K562 (cell line): ENCODE results near the gene MFNG. TPM values are rescaled to one million over a fixed set of nuclear protein-coding genes. Genes with fewer than 3 reads are reported as not detected.

Experiments used
- ATAC-seq: fragments of 200-7000 bp; cut with Tn5 transposase; 3 replicates; pipeline ENCODE4 v1.9.1; 2020; ENCODE audit warnings: moderate library complexity
- BruUV-seq: library from RNA; stranded (reverse); fragments of 400-500 nt; replicated peaks from 2 replicates; lab custom pipeline; 2021; lab: Mats Ljungman, UMichigan
- CTCF ChIA-PET: fragments of 300-600 bp; formaldehyde crosslinking; extraction: SDS; loops from one replicate; lab custom pipeline; 2021; ENCODE audit warnings: low intra/inter-chr PET ratio; lab: Yijun Ruan, JAX
- POLR2A ChIA-PET: fragments of 300-600, 350-650 bp; sonication (Branson Sonifier 250); formaldehyde crosslinking; extraction: SDS; loops from one replicate; lab custom pipeline; 2021; ENCODE audit warnings: antibody characterized with exemption, inconsistent platforms; lab: Yijun Ruan, JAX
- DNase-seq, 4 experiments: peaks; one replicate each; pipeline versions ENCODE4 v3.0.0 to v3.0.0-alpha.2; 2011 to 2018; ENCODE audit warnings: low spot score in 3 of 4, mixed read lengths in 3 of 4; ENCODE audit errors: extremely low read depth in 1 of 4
- FAIRE-seq: peaks from 2 replicates; lab custom pipeline; 2011; peaks lifted over from hg19 to GRCh38; lab: Jason Lieb, UNC
- H2AFZ ChIP-seq: 2 replicates; pipeline ENCODE4 v1.6.0; 2011; ENCODE audit warnings: low read depth, low read length, control low read depth, inconsistent platforms
- H3K27ac ChIP-seq: fragments of 200-600 bp; 3 replicates; pipeline ENCODE4 v1.8.0; 2011; ENCODE audit warnings: low read depth, mild to moderate bottlenecking, control low read depth, inconsistent platforms, low read length, moderate library complexity, mixed read lengths; ENCODE audit errors: extremely low read depth
- H3K27me3 ChIP-seq, 2 experiments: fragments of 300-600 bp in 1 of 2; 2 replicates in 1 of 2; 3 replicates in 1 of 2; pipeline versions ENCODE4 v1.6.0 to v1.8.0; 2011; ENCODE audit warnings: inconsistent platforms in 2 of 2, low read length in 2 of 2, mild to moderate bottlenecking in 1 of 2, mixed read lengths in 1 of 2, moderate library complexity in 1 of 2; ENCODE audit not compliant: control insufficient read depth in 2 of 2, insufficient read depth in 2 of 2
- H3K36me3 ChIP-seq: fragments of 300-600 bp; 3 replicates; pipeline ENCODE4 v1.8.0; 2011; ENCODE audit warnings: mild to moderate bottlenecking, low read length, inconsistent platforms; ENCODE audit not compliant: control insufficient read depth, insufficient read depth
- H3K4me1 ChIP-seq, 2 experiments: fragments of 200-600 bp in 1 of 2; replicated peaks in 1 of 2; 2 replicates in 1 of 2; 3 replicates in 1 of 2; pipeline versions ENCODE4 v1.5.1 to v1.8.0; 2011; ENCODE audit warnings: inconsistent platforms in 2 of 2, low read length in 2 of 2, mild to moderate bottlenecking in 1 of 2, mixed read lengths in 1 of 2, moderate library complexity in 1 of 2; ENCODE audit not compliant: control insufficient read depth in 2 of 2, insufficient read depth in 2 of 2
- H3K4me2 ChIP-seq: 2 replicates; pipeline ENCODE4 v1.6.1; 2011; ENCODE audit warnings: low read length, control low read depth, inconsistent platforms, mixed read lengths; ENCODE audit not compliant: insufficient read depth
- H3K4me3 ChIP-seq: fragments of 200-600 bp; sonication (generic), shearing (Covaris generic); 2 replicates; pipeline ENCODE4 v1.5.1; 2016; ENCODE audit warnings: control low read depth, inconsistent platforms
- H3K79me2 ChIP-seq: fragments of 200-600 bp; 3 replicates; pipeline ENCODE4 v1.8.0; 2011; ENCODE audit warnings: low read length, inconsistent platforms; ENCODE audit not compliant: control insufficient read depth, insufficient read depth
- H3K9ac ChIP-seq, 2 experiments: 2 replicates each; pipeline versions ENCODE4 v1.6.0 to v1.6.1; 2011; ENCODE audit warnings: low read depth in 2 of 2, low read length in 2 of 2, control low read depth in 1 of 2, inconsistent platforms in 1 of 2, mild to moderate bottlenecking in 1 of 2, mixed read lengths in 1 of 2; ENCODE audit not compliant: insufficient read depth in 1 of 2
- H3K9me1 ChIP-seq: one replicate; pipeline ENCODE4 v1.6.0; 2011; ENCODE audit warnings: inconsistent platforms, mild to moderate bottlenecking, low read length, moderate library complexity; ENCODE audit not compliant: control insufficient read depth, insufficient read depth
- H3K9me3 ChIP-seq: replicated peaks from 2 replicates; pipeline ENCODE4 v1.5.1; 2011; ENCODE audit warnings: low read depth, low read length, inconsistent platforms; ENCODE audit not compliant: control insufficient read depth, insufficient read depth
- H4K20me1 ChIP-seq: replicated peaks from 2 replicates; pipeline ENCODE4 v1.6.1; 2011; ENCODE audit warnings: low read length, inconsistent platforms, mixed read lengths; ENCODE audit not compliant: control insufficient read depth, insufficient read depth
- BDP1 ChIP-seq: IDR thresholded peaks from 3 replicates; pipeline ENCODE4 v1.6.1; 2011; ENCODE audit not compliant: insufficient read length, insufficient read depth
- BMI1 ChIP-seq: fragments of 150-350 bp; IDR thresholded peaks from 2 replicates; pipeline ENCODE4 v1.6.1; 2014; ENCODE audit warnings: low read length
- CBFA2T3 ChIP-seq: fragments of 450-650 bp; IDR thresholded peaks from 2 replicates; pipeline ENCODE4 v1.6.1; 2017
- DACH1 ChIP-seq: fragments of 450-650 bp; IDR thresholded peaks from 2 replicates; pipeline ENCODE4 v1.6.1; 2018; ENCODE audit not compliant: partially characterized antibody
- DMBX1 ChIP-seq: fragments of 250-450 bp; sonication (Bioruptor Pico); IDR thresholded peaks from 2 replicates; pipeline ENCODE4 v1.8.0; 2022; ENCODE audit warnings: inconsistent platforms, mild to moderate bottlenecking, moderate library complexity, borderline replicate concordance
- KLF10 ChIP-seq: fragments of 250-450 bp; sonication (Bioruptor Pico); IDR thresholded peaks from 2 replicates; pipeline ENCODE4 v1.6.1; 2021; ENCODE audit warnings: matching md5 sums
- L3MBTL2 ChIP-seq: fragments of 450-650 bp; IDR thresholded peaks from 2 replicates; pipeline ENCODE4 v1.6.1; 2016; ENCODE audit warnings: mild to moderate bottlenecking, moderate library complexity
- MEIS2 ChIP-seq: fragments of 450-650 bp; IDR thresholded peaks from 2 replicates; pipeline ENCODE4 v1.6.1; 2014; ENCODE audit warnings: mild to moderate bottlenecking; ENCODE audit not compliant: partially characterized antibody
- NFYB ChIP-seq: IDR thresholded peaks from 2 replicates; pipeline ENCODE4 v1.6.1; 2011; ENCODE audit warnings: mild to moderate bottlenecking, moderate library complexity; ENCODE audit not compliant: insufficient read length; ENCODE audit errors: extremely low read depth
- SREBF2 ChIP-seq: sonication (generic); formaldehyde crosslinking; IDR thresholded peaks from 2 replicates; pipeline ENCODE4 v1.4.0; 2020; ENCODE audit warnings: mild to moderate bottlenecking, missing genetic modification reagents
- ZBTB17 ChIP-seq: fragments of 450-650 bp; formaldehyde crosslinking; IDR thresholded peaks from 2 replicates; pipeline ENCODE4 v1.4.0; 2020; ENCODE audit warnings: mild to moderate bottlenecking
- ZBTB7A ChIP-seq: IDR thresholded peaks from 2 replicates; pipeline ENCODE4 v1.6.1; 2011; ENCODE audit warnings: low read depth, mild to moderate bottlenecking, low read length, moderate library complexity, borderline replicate concordance; ENCODE audit not compliant: control insufficient read depth
- ZFP30 ChIP-seq: fragments of 250-450 bp; sonication (Bioruptor Pico); IDR thresholded peaks from 2 replicates; pipeline ENCODE4 v1.8.0; 2022; ENCODE audit warnings: moderate library complexity, mild to moderate bottlenecking, inconsistent platforms, borderline replicate concordance
- ZNF133 ChIP-seq: fragments of 250-450 bp; sonication (Bioruptor Pico); IDR thresholded peaks from 2 replicates; pipeline ENCODE4 v1.4.0; 2020; ENCODE audit warnings: mild to moderate bottlenecking
- ZNF347 ChIP-seq: fragments of 450-650 bp; formaldehyde crosslinking; IDR thresholded peaks from 2 replicates; pipeline ENCODE4 v1.4.0; 2020; ENCODE audit warnings: low read depth, mild to moderate bottlenecking, moderate library complexity
- ZNF551 ChIP-seq: fragments of 250-450 bp; sonication (Bioruptor Pico); IDR thresholded peaks from 2 replicates; pipeline ENCODE4 v1.5.0; 2021; ENCODE audit warnings: mild to moderate bottlenecking, moderate library complexity
- WGBS: fragments of 100-300 bp; shearing (Covaris generic); methylation state at CpG from one replicate; pipeline ENCODE4 v1.1.6; 2016; ENCODE audit warnings: low coverage, mixed read lengths; ENCODE audit not compliant: insufficient coverage; ENCODE audit errors: missing lambda C conversion rate; 5-methylcytosine and 5-hydroxymethylcytosine counted together
- in situ Hi-C: fragments of 300-500 bp; cut with MboI; formaldehyde crosslinking; loops from 4 replicates; pipeline ENCODE4 v1.15.0; 2018; ENCODE audit warnings: inconsistent platforms, mixed read lengths
- intact Hi-C: fragments of 100-400 bp; cut with micrococcal nuclease; formaldehyde crosslinking; loops from 2 replicates; pipeline ENCODE4 v1.14.2; 2022
- polyA plus RNA-seq, 8 experiments: library from polyadenylated mRNA; depleted of rRNA in 4 of 8; stranded (reverse) in 5 of 8; unstranded in 3 of 8; fragments of >200 nt; fragmentation: Nextera tagmentation in 2 of 8; fragmentation: Illumina TruSeq in 1 of 8; extraction: Ambion mirVana in 2 of 8; extraction: Trizol in 1 of 8; gene quantifications; 2 replicates each; pipeline versions ENCODE4 v1.2.1 to v1.2.3, GENCODE V29; 2011 to 2014; ENCODE audit warnings: inconsistent platforms in 1 of 8, missing spikeins in 1 of 8
- total RNA-seq, 7 experiments: library from RNA; depleted of rRNA in 6 of 7; stranded (reverse); fragments of >200 nt in 6 of 7; fragmentation: Illumina TruSeq in 2 of 7; extraction: Trizol in 2 of 7; gene quantifications; 2 replicates each; pipeline versions ENCODE4 v1.2.1 to v1.2.3, GENCODE V29; 2011 to 2021; ENCODE audit warnings: low replicate concordance in 1 of 7
- TF ChIP-seq, protein P1 (sequence below): fragments of 450-650 bp; formaldehyde crosslinking; conservative IDR thresholded peaks from 2 replicates; pipeline ENCODE4 v1.4.0; 2022; ENCODE audit warnings: mild to moderate bottlenecking, missing genetic modification characterization
- TF ChIP-seq, protein P2 (sequence below): fragments of 450-650 bp; formaldehyde crosslinking; IDR thresholded peaks from 2 replicates; pipeline ENCODE4 v1.4.0; 2022; ENCODE audit warnings: missing genetic modification characterization
- TF ChIP-seq, protein P3 (sequence below): IDR thresholded peaks from 3 replicates; pipeline ENCODE4 v1.6.1; 2011; ENCODE audit warnings: borderline replicate concordance, mild to moderate bottlenecking, moderate library complexity; ENCODE audit not compliant: insufficient read length; ENCODE audit errors: extremely low read depth

Gene MFNG
- total and polyA plus RNA-seq, 9 of the 15 experiments (the other 6 are each of a cell fraction or from before 2014, with no cell fraction given), result 0.13 to 0.73 (median 0.38) TPM; not detected in 4

DNA sequence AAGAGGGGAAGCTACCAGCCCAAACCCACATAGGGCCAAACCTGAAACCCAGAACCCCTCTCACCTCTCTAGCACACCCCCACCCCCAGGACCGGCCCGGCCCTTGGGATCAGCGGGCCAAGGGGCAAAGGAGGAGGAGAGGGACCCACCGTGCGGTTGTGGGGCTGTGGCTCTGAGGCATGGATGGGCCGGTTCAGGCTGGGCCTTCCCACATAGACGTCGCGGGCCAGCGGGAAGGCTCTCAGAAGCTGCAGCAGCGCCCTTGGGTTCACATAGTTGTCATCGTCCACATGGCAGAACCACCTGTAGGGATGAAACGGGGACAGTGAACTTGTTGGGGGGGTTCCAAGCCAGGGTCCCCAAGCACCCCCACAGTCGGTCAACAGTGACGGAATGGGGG, 7.0 kb downstream of the MFNG start:
- intact Hi-C loops, result no loop called here
- BruUV-seq, result no TSS peak
- DNase-seq (no peak), FAIRE-seq (no peak), ATAC-seq (no peak)
- H3K4me1 ChIP-seq, result peaks cover 0 to 7% of the 10 kb centered on the region in 2 experiments; a peak in 2 of 5 replicates
- H3K4me3 ChIP-seq, result no peak overlapping the region
- no peaks in the 10 kb centered on the region for H3K79me2 ChIP-seq
- H3K27ac ChIP-seq, result no peak overlapping the region
- H3K9me1 ChIP-seq, result no peaks in the 10 kb centered on the region
- H2AFZ ChIP-seq, result no peak overlapping the region
- no peaks in the 10 kb centered on the region for H3K9me3 ChIP-seq
- H3K36me3 ChIP-seq, result no peaks in the 10 kb centered on the region
- TF ChIP-seq NFYB (no peak), L3MBTL2 (no peak), BDP1 (no peak), ZBTB17 (no peak), DMBX1 (CRISPR knock-in tag) (no peak), DACH1 (no peak), ZNF551 (CRISPR knock-in tag) (no peak), CBFA2T3 (no peak), ZNF133 (CRISPR knock-in tag) (no peak), ZBTB7A (no peak), ZNF347 (CRISPR knock-in tag) (no peak), ZFP30 (CRISPR knock-in tag) (no peak), KLF10 (no peak), SREBF2 (CRISPR knock-in tag) (no peak), MEIS2 (no peak), BMI1 (no peak)
- TF ChIP-seq, protein P1, sequence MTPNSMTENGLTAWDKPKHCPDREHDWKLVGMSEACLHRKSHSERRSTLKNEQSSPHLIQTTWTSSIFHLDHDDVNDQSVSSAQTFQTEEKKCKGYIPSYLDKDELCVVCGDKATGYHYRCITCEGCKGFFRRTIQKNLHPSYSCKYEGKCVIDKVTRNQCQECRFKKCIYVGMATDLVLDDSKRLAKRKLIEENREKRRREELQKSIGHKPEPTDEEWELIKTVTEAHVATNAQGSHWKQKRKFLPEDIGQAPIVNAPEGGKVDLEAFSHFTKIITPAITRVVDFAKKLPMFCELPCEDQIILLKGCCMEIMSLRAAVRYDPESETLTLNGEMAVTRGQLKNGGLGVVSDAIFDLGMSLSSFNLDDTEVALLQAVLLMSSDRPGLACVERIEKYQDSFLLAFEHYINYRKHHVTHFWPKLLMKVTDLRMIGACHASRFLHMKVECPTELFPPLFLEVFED (CRISPR knock-in tag), result no peak
- TF ChIP-seq, protein P2, sequence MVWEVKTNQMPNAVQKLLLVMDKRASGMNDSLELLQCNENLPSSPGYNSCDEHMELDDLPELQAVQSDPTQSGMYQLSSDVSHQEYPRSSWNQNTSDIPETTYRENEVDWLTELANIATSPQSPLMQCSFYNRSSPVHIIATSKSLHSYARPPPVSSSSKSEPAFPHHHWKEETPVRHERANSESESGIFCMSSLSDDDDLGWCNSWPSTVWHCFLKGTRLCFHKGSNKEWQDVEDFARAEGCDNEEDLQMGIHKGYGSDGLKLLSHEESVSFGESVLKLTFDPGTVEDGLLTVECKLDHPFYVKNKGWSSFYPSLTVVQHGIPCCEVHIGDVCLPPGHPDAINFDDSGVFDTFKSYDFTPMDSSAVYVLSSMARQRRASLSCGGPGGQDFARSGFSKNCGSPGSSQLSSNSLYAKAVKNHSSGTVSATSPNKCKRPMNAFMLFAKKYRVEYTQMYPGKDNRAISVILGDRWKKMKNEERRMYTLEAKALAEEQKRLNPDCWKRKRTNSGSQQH, result no peak
- TF ChIP-seq, protein P3, sequence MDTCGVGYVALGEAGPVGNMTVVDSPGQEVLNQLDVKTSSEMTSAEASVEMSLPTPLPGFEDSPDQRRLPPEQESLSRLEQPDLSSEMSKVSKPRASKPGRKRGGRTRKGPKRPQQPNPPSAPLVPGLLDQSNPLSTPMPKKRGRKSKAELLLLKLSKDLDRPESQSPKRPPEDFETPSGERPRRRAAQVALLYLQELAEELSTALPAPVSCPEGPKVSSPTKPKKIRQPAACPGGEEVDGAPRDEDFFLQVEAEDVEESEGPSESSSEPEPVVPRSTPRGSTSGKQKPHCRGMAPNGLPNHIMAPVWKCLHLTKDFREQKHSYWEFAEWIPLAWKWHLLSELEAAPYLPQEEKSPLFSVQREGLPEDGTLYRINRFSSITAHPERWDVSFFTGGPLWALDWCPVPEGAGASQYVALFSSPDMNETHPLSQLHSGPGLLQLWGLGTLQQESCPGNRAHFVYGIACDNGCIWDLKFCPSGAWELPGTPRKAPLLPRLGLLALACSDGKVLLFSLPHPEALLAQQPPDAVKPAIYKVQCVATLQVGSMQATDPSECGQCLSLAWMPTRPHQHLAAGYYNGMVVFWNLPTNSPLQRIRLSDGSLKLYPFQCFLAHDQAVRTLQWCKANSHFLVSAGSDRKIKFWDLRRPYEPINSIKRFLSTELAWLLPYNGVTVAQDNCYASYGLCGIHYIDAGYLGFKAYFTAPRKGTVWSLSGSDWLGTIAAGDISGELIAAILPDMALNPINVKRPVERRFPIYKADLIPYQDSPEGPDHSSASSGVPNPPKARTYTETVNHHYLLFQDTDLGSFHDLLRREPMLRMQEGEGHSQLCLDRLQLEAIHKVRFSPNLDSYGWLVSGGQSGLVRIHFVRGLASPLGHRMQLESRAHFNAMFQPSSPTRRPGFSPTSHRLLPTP, result no peak
- WGBS, result 7% methylated on average over 11 of the region's 15 CpGs
- in situ Hi-C loops, result no loop called here
- peaks cover 0 to 48% of the 10 kb centered on the region in 2 experiments; a peak in 3 of 5 replicates for H3K27me3 ChIP-seq
- no peak overlapping the region for H3K4me2 ChIP-seq
- ChIA-PET CTCF (no interaction called here), POLR2A (interaction anchor here (1.3 kb wide), 1 partner anchor 15 kb away, joined by 3 read pairs; no protein-coding TSS in a partner anchor)
- H3K9ac ChIP-seq, result no peak overlapping the region
- 0 out of 2 replicates have a peak, but pooled peaks cover 5% of the 10 kb centered on the region for H4K20me1 ChIP-seq
